ENCODE results near the gene CLASP1. TPM values are rescaled to one million over a fixed set of nuclear protein-coding genes. Genes with fewer than 3 reads are reported as not detected.
"Not testable (repeated sequence)": the region's sequence is repeated elsewhere in the genome, so short reads cannot be mapped to it uniquely, and the experiment has no call there.

The CLASP1 gene
- total RNA-seq (10 to 100 TPM; 49.0 to 62.4 (median 60.7) TPM), polyA plus RNA-seq (19.1 TPM)
- long read RNA-seq, donor 1, partial matches to known transcripts = 19 of 31 reads
- long read RNA-seq, donor 1, other reads (novel, unspliced or antisense) = 12 of 31 reads
- long read RNA-seq, donor 2, partial matches to known transcripts = 8 of 13 reads
- long read RNA-seq, donor 2, other reads (novel, unspliced or antisense) = 5 of 13 reads
- long read RNA-seq, donor 3, partial matches to known transcripts = 51 of 64 reads
- long read RNA-seq, donor 3, other reads (novel, unspliced or antisense) = 12 of 64 reads
- long read RNA-seq, donor 4, partial matches to known transcripts = 6 of 19 reads
- long read RNA-seq, donor 4, other reads (novel, unspliced or antisense) = 13 of 19 reads

DNA sequence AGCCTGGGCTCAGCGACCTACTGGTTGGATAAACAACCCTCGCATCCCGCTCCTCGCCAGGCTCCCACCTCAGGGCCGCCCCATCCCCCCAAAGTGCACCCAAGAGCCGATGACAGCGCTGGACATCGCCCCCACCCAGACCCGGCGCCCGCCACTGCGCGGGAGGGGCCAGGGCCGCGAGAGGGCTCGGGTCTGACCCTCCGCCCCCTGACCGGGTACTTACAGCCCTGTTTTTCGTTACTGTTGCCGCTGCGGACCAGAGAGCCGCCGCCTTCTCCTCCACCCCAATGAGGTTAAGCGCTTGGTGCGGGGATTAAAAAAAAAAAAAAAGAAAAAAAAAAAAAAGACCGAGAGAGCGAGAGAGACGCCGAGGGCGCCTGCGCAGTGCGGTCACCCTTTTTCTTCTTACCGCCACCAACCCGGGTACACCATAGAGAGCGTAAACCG lies at the start of gene CLASP1:
TSS of gene CLASP1 (minus strand) at position 314 of the 447 bp plus-strand sequence. CDS start 43,567 bp downstream, outside the sequence.
- DNase-seq (peak in 1 of 3 donors; percentile 88), ATAC-seq (peak; percentile 73 to 84)
- no peaks in the 10 kb centered on the region for H3K27me3 ChIP-seq (ENCODE audit: control insufficient read depth, insufficient read depth)
- H3K9me3 ChIP-seq (ENCODE audit: control insufficient read depth, low read length) = no peaks in the 10 kb centered on the region
- H3K4me3 ChIP-seq (ENCODE audit: low read length) = peak within 1 kb of the TSS; percentile 84
- peak within 1 kb of the TSS; percentile 100 for H3K27ac ChIP-seq (ENCODE audit: low read length)
- H3K4me1 ChIP-seq (ENCODE audit: control insufficient read depth, insufficient read depth, low read length) = peaks cover 3% of the 10 kb centered on the region
- WGBS = 0% methylated on average over 36 of the region's 36 CpGs
- intact Hi-C loops (cut with DNase I) = loop anchor here (2.0 to 10.0 kb wide), 4 partner anchors 52 to 118 kb away; partner anchors contain the start of gene RNU4ATAC (in 2 of the 4)

DNA sequence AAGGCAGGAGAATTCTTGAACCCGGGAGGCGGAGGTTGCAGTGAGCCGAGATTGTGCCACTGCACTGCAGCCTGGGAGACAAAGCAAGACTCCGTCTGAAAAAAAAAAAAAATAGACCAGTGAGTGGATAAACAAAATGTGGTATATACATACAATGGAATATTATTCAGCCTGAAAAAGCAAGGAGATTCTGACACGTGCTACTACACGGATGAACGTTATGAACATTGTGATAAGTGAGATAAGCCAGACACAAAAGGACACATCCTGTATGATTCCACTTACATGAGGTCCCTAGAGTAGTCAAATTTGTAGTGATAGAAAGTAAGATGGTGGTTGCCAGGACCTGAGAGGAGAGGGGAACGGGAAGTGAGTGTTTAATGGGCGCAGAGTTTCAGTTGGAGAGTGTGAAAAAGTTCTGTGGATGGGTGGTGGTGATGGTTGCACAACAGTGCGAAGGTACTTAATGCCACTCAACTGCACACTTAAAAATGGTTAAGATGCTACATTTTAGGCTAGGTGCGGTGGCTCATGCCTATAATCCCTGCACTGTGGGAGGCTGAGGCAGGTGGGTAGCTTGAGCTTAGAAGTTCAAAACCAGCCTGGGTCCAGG lies 49.2 kb upstream of the CLASP1 start:
- ATAC-seq = no peak

GRCh38 chr2:121697108-121697631 lies 47.9 kb upstream of the CLASP1 start:
- no peak overlapping the region for H3K27ac ChIP-seq (ENCODE audit: low read length)
- WGBS = 29% methylated on average over 4 of the region's 4 CpGs

More for the DNA sequence above, 49.2 kb upstream of the CLASP1 start:
- peaks cover 5% of the 10 kb centered on the region for H3K4me1 ChIP-seq (ENCODE audit: control insufficient read depth, insufficient read depth, low read length)
- WGBS = 79% methylated on average over 11 of the region's 11 CpGs
- H3K27me3 ChIP-seq (ENCODE audit: control insufficient read depth, insufficient read depth) = no peaks in the 10 kb centered on the region
- no peaks in the 10 kb centered on the region for H3K9me3 ChIP-seq (ENCODE audit: control insufficient read depth, low read length)
- intact Hi-C loops (cut with DNase I) = no loop called here
- no peak for DNase-seq
- H3K27ac ChIP-seq (ENCODE audit: low read length) = no peak overlapping the region
- H3K4me3 ChIP-seq (ENCODE audit: low read length) = no peak overlapping the region

DNA sequence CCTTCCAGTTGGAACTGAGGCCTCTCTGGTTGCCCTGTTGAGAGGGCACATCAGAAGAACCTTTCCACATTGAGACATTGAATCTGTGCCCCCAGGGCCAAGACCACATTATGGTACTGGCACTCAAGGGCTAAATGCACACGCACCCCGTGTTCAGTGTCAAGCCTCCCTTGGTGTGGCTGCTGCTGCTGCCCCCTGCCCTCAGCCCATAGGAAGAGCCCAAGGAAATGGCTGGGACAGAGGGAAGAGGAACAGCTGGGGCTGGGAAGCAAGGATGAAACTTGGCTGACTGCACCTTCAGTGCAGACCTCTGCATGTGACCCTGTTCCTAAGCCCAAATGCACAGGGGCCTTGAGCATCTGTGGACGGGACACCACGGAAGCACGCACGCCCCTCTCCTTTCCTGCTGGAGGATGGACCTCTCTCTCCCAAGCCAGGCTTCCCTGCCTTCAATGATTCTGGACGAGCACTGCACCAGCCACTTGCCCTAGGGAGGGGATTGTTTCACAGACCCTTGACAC lies 47.2 kb upstream of the CLASP1 start:
- 76% methylated on average over 7 of the region's 7 CpGs for WGBS
- ATAC-seq = no peak
- H3K27me3 ChIP-seq (ENCODE audit: control insufficient read depth, insufficient read depth) = no peaks in the 10 kb centered on the region
- no peak overlapping the region for H3K27ac ChIP-seq (ENCODE audit: low read length)
- no peaks in the 10 kb centered on the region for H3K9me3 ChIP-seq (ENCODE audit: control insufficient read depth, low read length)
- no peak overlapping the region for H3K4me3 ChIP-seq (ENCODE audit: low read length)
- peaks cover 5% of the 10 kb centered on the region for H3K4me1 ChIP-seq (ENCODE audit: control insufficient read depth, insufficient read depth, low read length)
- intact Hi-C loops (cut with DNase I) = no loop called here
- no peak for DNase-seq

More at GRCh38 chr2:121697108-121697631, 47.9 kb upstream of the CLASP1 start:
- no peaks in the 10 kb centered on the region for H3K27me3 ChIP-seq (ENCODE audit: control insufficient read depth, insufficient read depth)
- no peak overlapping the region for H3K4me3 ChIP-seq (ENCODE audit: low read length)
- H3K9me3 ChIP-seq (ENCODE audit: control insufficient read depth, low read length) = no peaks in the 10 kb centered on the region
- ATAC-seq (peak in 1 of 2 donors; percentile 51), DNase-seq (no peak)
- intact Hi-C loops (cut with DNase I) = no loop called here
- H3K4me1 ChIP-seq (ENCODE audit: control insufficient read depth, insufficient read depth, low read length) = peaks cover 5% of the 10 kb centered on the region

GRCh38 chr2:121695171-121695451 lies 45.8 kb upstream of the CLASP1 start:
- H3K4me1 ChIP-seq (ENCODE audit: control insufficient read depth, insufficient read depth, low read length) = peaks cover 4% of the 10 kb centered on the region
- 80% methylated on average over 2 of the region's 2 CpGs for WGBS
- intact Hi-C loops (cut with DNase I) = no loop called here
- no peaks in the 10 kb centered on the region for H3K27me3 ChIP-seq (ENCODE audit: control insufficient read depth, insufficient read depth)
- no peaks in the 10 kb centered on the region for H3K9me3 ChIP-seq (ENCODE audit: control insufficient read depth, low read length)
- H3K27ac ChIP-seq (ENCODE audit: low read length) = no peak overlapping the region
- no peak for DNase-seq
- ATAC-seq = no peak
- no peak overlapping the region for H3K4me3 ChIP-seq (ENCODE audit: low read length)

- H3K27me3 ChIP-seq (ENCODE audit: control insufficient read depth, insufficient read depth) = no peaks in the 10 kb centered on the region
- H3K27ac ChIP-seq (ENCODE audit: low read length) = no peak overlapping the region
- H3K4me1 ChIP-seq (ENCODE audit: control insufficient read depth, insufficient read depth, low read length) = no peaks in the 10 kb centered on the region
- no peaks in the 10 kb centered on the region for H3K9me3 ChIP-seq (ENCODE audit: control insufficient read depth, low read length)
- DNase-seq = no peak
- no peak for ATAC-seq
- 86% methylated on average over 6 of the region's 6 CpGs for WGBS
- H3K4me3 ChIP-seq (ENCODE audit: low read length) = no peak overlapping the region
- intact Hi-C loops (cut with DNase I) = no loop called here
These were observed 45.3 kb upstream of the CLASP1 start for GRCh38 chr2:121694398-121695170.

GRCh38 chr2:121690572-121690971 lies 41.3 kb upstream of the CLASP1 start:
- WGBS = over 99% methylated on average over 3 of the region's 3 CpGs
- H3K4me1 ChIP-seq (ENCODE audit: control insufficient read depth, insufficient read depth, low read length); H3K9me3 ChIP-seq (ENCODE audit: control insufficient read depth, low read length); H3K27me3 ChIP-seq (ENCODE audit: control insufficient read depth, insufficient read depth); intact Hi-C loops (cut with DNase I); DNase-seq; H3K4me3 ChIP-seq (ENCODE audit: low read length); ATAC-seq; H3K27ac ChIP-seq (ENCODE audit: low read length): not testable (repeated sequence)

DNA sequence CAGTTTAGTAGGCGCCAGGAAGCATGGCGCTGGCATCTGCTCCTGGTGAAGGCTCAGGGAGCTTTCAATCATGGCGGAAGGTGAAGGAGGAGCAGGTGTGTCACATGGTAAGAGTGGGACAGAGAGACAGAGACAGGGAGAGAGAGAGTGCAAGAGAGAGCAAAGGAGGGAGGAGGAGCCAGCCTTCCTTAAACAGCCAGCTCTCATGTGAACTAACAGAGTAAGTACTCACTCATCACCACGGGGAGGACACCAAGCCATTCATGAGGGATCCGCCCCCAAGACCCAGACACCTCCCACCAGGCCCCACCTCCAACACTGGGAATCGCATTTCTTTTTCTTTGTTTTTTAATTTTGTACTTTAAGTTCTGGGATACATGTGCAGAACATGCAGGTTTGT lies 40.8 kb upstream of the CLASP1 start:
- H3K4me1 ChIP-seq (ENCODE audit: control insufficient read depth, insufficient read depth, low read length) = no peaks in the 10 kb centered on the region
- intact Hi-C loops (cut with DNase I) = no loop called here
- no peak overlapping the region for H3K27ac ChIP-seq (ENCODE audit: low read length)
- ATAC-seq (no peak), DNase-seq (no peak)
- 88% methylated on average over 6 of the region's 6 CpGs for WGBS
- no peaks in the 10 kb centered on the region for H3K27me3 ChIP-seq (ENCODE audit: control insufficient read depth, insufficient read depth)
- H3K4me3 ChIP-seq (ENCODE audit: low read length) = no peak overlapping the region
- H3K9me3 ChIP-seq (ENCODE audit: control insufficient read depth, low read length) = no peaks in the 10 kb centered on the region

GRCh38 chr2:121689356-121689755 lies 40.1 kb upstream of the CLASP1 start:
- H3K27me3 ChIP-seq (ENCODE audit: control insufficient read depth, insufficient read depth) = no peaks in the 10 kb centered on the region
- no peak overlapping the region for H3K27ac ChIP-seq (ENCODE audit: low read length)
- ATAC-seq = peak; percentile 16 to 61
- H3K4me3 ChIP-seq (ENCODE audit: low read length) = no peak overlapping the region
- DNase-seq = peak; percentile 24 to 60 (median 55)
- WGBS = 46% methylated on average over 4 of the region's 4 CpGs
- no peaks in the 10 kb centered on the region for H3K4me1 ChIP-seq (ENCODE audit: control insufficient read depth, insufficient read depth, low read length)
- H3K9me3 ChIP-seq (ENCODE audit: control insufficient read depth, low read length) = no peaks in the 10 kb centered on the region
- intact Hi-C loops (cut with DNase I) = no loop called here

- Histone ChIP-seq H3K27me3 (ENCODE audit: control insufficient read depth, insufficient read depth) (no peaks in the 10 kb centered on the region), H3K4me1 (ENCODE audit: control insufficient read depth, insufficient read depth, low read length) (no peaks in the 10 kb centered on the region), H3K27ac (ENCODE audit: low read length) (no peak overlapping the region), H3K9me3 (ENCODE audit: control insufficient read depth, low read length) (no peaks in the 10 kb centered on the region), H3K4me3 (ENCODE audit: low read length) (no peak overlapping the region)
- ATAC-seq = no peak
- intact Hi-C loops (cut with DNase I) = no loop called here
- 93% methylated on average over 2 of the region's 2 CpGs for whole genome bisulfite sequencing
- DNase-seq = no peak
These were observed 39.6 kb upstream of the CLASP1 start for GRCh38 chr2:121688820-121689219.

Measured in right cardiac atrium (tissue), 5 donors.